H9 (cell line): Measurements from ENCODE around the gene TMEM69. TPM values are rescaled to one million over a fixed set of nuclear protein-coding genes. Genes with fewer than 3 reads are reported as not detected.

Experiments
- DNase-seq: peaks from one replicate; pipeline ENCODE4 v3.0.0-alpha.2; 2017
- H2AFZ ChIP-seq: one replicate; pipeline ENCODE4 v1.6.1; 2013; ENCODE audit warnings: mild to moderate bottlenecking, low read length, control low read depth, moderate library complexity
- H2AK5ac ChIP-seq: 2 replicates; pipeline ENCODE4 v1.6.1; 2013; ENCODE audit warnings: low read length, control low read depth, mixed read lengths; ENCODE audit not compliant: insufficient read length
- H2BK120ac ChIP-seq: one replicate; pipeline ENCODE4 v1.6.1; 2013; ENCODE audit warnings: low read depth, mild to moderate bottlenecking, low read length, control low read depth, inconsistent platforms; ENCODE audit not compliant: poor library complexity, severe bottlenecking
- H2BK12ac ChIP-seq: 2 replicates; pipeline ENCODE4 v1.6.1; 2013; ENCODE audit warnings: low read length, control low read depth, mixed read lengths, low read depth; ENCODE audit not compliant: insufficient read length
- H2BK15ac ChIP-seq: 2 replicates; pipeline ENCODE4 v1.6.1; 2013; ENCODE audit warnings: low read depth, low read length, control low read depth
- H2BK20ac ChIP-seq: one replicate; pipeline ENCODE4 v1.6.1; 2013; ENCODE audit warnings: low read depth, mild to moderate bottlenecking, low read length, control low read depth, inconsistent platforms; ENCODE audit not compliant: poor library complexity, severe bottlenecking
- H2BK5ac ChIP-seq: 2 replicates; pipeline ENCODE4 v1.6.1; 2013; ENCODE audit warnings: low read length, control low read depth, mixed read lengths; ENCODE audit not compliant: insufficient read length
- H3K14ac ChIP-seq: 2 replicates; pipeline ENCODE4 v1.6.1; 2013; ENCODE audit warnings: low read length, control low read depth; ENCODE audit not compliant: insufficient read depth
- H3K18ac ChIP-seq: 2 replicates; pipeline ENCODE4 v1.6.1; 2013; ENCODE audit warnings: low read depth, mild to moderate bottlenecking, mixed read lengths, low read length, control low read depth; ENCODE audit not compliant: insufficient read length
- H3K23ac ChIP-seq: 2 replicates; pipeline ENCODE4 v1.6.1; 2013; ENCODE audit warnings: low read length, control low read depth, mixed read lengths, low read depth; ENCODE audit not compliant: insufficient read length
- H3K23me2 ChIP-seq: 2 replicates; pipeline ENCODE4 v1.6.1; 2013; ENCODE audit warnings: low read depth, mild to moderate bottlenecking, mixed read lengths, low read length, control low read depth; ENCODE audit not compliant: insufficient read length, poor library complexity, severe bottlenecking
- H3K27ac ChIP-seq: 2 replicates; pipeline ENCODE4 v1.5.1; 2013; ENCODE audit warnings: low read length, control low read depth, mixed read lengths, low read depth; ENCODE audit not compliant: insufficient read length
- H3K27me3 ChIP-seq: 2 replicates; pipeline ENCODE4 v1.6.1; 2013; ENCODE audit warnings: low read length, control low read depth, inconsistent platforms; ENCODE audit not compliant: insufficient read depth
- H3K4ac ChIP-seq: 2 replicates; pipeline ENCODE4 v1.6.1; 2013; ENCODE audit warnings: low read depth, mild to moderate bottlenecking, control low read depth, inconsistent platforms, low read length, moderate library complexity
- H3K4me1 ChIP-seq: 2 replicates; pipeline ENCODE4 v1.6.1; 2013; ENCODE audit warnings: low read length, control low read depth, inconsistent platforms; ENCODE audit not compliant: insufficient read depth
- H3K4me2 ChIP-seq: 2 replicates; pipeline ENCODE4 v1.6.1; 2013; ENCODE audit warnings: low read length, control low read depth, mixed read lengths; ENCODE audit not compliant: insufficient read length, insufficient read depth
- H3K56ac ChIP-seq: 2 replicates; pipeline ENCODE4 v1.6.1; 2013; ENCODE audit warnings: low read depth, mild to moderate bottlenecking, mixed read lengths, low read length, control low read depth; ENCODE audit not compliant: insufficient read length
- H3K79me1 ChIP-seq: 2 replicates; pipeline ENCODE4 v1.6.1; 2013; ENCODE audit warnings: low read depth, mild to moderate bottlenecking, moderate library complexity, low read length, control low read depth, inconsistent platforms; ENCODE audit not compliant: insufficient read depth, poor library complexity, severe bottlenecking
- H3K79me2 ChIP-seq: 2 replicates; pipeline ENCODE4 v1.6.1; 2013; ENCODE audit warnings: low read length, control low read depth, inconsistent platforms; ENCODE audit not compliant: insufficient read depth
- H3K9ac ChIP-seq: 2 replicates; pipeline ENCODE4 v1.6.1; 2013; ENCODE audit warnings: low read length, control low read depth, mixed read lengths; ENCODE audit not compliant: insufficient read length; ENCODE audit errors: extremely low read depth
- H3K9me3 ChIP-seq: one replicate; pipeline ENCODE4 v1.6.1; 2013; ENCODE audit warnings: low read depth, low read length, inconsistent platforms; ENCODE audit not compliant: control insufficient read depth
- H3T11ph ChIP-seq: one replicate; pipeline ENCODE4 v1.6.1; 2013; ENCODE audit warnings: mild to moderate bottlenecking, low read length, control low read depth, inconsistent platforms
- H4K20me1 ChIP-seq: one replicate; pipeline ENCODE4 v1.6.1; 2013; ENCODE audit not compliant: control insufficient read depth, insufficient read length, insufficient read depth
- H4K5ac ChIP-seq: 2 replicates; pipeline ENCODE4 v1.6.1; 2013; ENCODE audit warnings: low read depth, mild to moderate bottlenecking, mixed read lengths, low read length, control low read depth; ENCODE audit not compliant: insufficient read length
- H4K8ac ChIP-seq: replicated peaks from 2 replicates; pipeline ENCODE4 v1.6.1; 2013; ENCODE audit warnings: low read length, control low read depth, mixed read lengths, low read depth; ENCODE audit not compliant: insufficient read length
- H4K91ac ChIP-seq: 2 replicates; pipeline ENCODE4 v1.6.1; 2013; ENCODE audit warnings: low read depth, mild to moderate bottlenecking, moderate library complexity, mixed read lengths, low read length, control low read depth; ENCODE audit not compliant: insufficient read length
- H3K27ac Mint-ChIP-seq, 3 experiments: 2 replicates in 2 of 3; 3 replicates in 1 of 3; pipeline ENCODE4 v1.8.0; 2020 to 2021; ENCODE audit warnings: mixed read lengths in 3 of 3, mild to moderate bottlenecking in 1 of 3, moderate library complexity in 1 of 3
- H3K27me3 Mint-ChIP-seq: 2 replicates; pipeline ENCODE4 v1.8.0; 2021; ENCODE audit warnings: low read depth, mild to moderate bottlenecking, moderate library complexity, mixed read lengths
- H3K36me3 Mint-ChIP-seq, 3 experiments: 2 replicates in 2 of 3; 3 replicates in 1 of 3; pipeline ENCODE4 v1.8.0; 2020 to 2021; ENCODE audit warnings: low read depth in 3 of 3, mixed read lengths in 3 of 3; ENCODE audit not compliant: insufficient read depth in 1 of 3
- H3K4me1 Mint-ChIP-seq, 2 experiments: 2 replicates each; pipeline ENCODE4 v1.8.0; 2020; ENCODE audit warnings: mixed read lengths in 2 of 2
- H3K4me3 Mint-ChIP-seq, 2 experiments: 2 replicates in 1 of 2; 3 replicates in 1 of 2; pipeline ENCODE4 v1.8.0; 2020 to 2021; ENCODE audit warnings: mild to moderate bottlenecking in 2 of 2, mixed read lengths in 2 of 2, moderate library complexity in 1 of 2
- H3K9me3 Mint-ChIP-seq, 2 experiments: 2 replicates in 1 of 2; 3 replicates in 1 of 2; pipeline ENCODE4 v1.8.0; 2020; ENCODE audit warnings: mild to moderate bottlenecking in 2 of 2, mixed read lengths in 2 of 2, moderate library complexity in 1 of 2
- CTCF ChIP-seq: fragments of 200-600 bp; sonication (generic); conservative IDR thresholded peaks from 3 replicates; pipeline ENCODE4 v1.8.0; 2021; ENCODE audit warnings: antibody characterized with exemption, mild to moderate bottlenecking
- WGBS: extraction: QIAGEN DNeasy Blood & Tissue Kit; methylation state at CpG from one replicate; pipeline ENCODE4 v1.1.7; 2013; ENCODE audit warnings: missing lambda C conversion rate, low lambda C conversion rate, mixed read lengths; ENCODE audit not compliant: insufficient read length; ENCODE audit errors: extremely low coverage; 5-methylcytosine and 5-hydroxymethylcytosine counted together
- long read RNA-seq: library from polyadenylated mRNA; unstranded; transcript quantifications from one replicate; pipeline ENCODE4 v2.0.0, GENCODE V29; 2020
- total RNA-seq: library from RNA; stranded (reverse); gene quantifications from 2 replicates; pipeline ENCODE4 v1.2.1, GENCODE V29; 2021

The TMEM69 gene
- 29.1 and 30.7 TPM in 2 replicates for total RNA-seq
- long read RNA-seq, transcript TMEM69-201 (3 exons, 2,439 nt) = major isoform, 82 of 105 reads
- long read RNA-seq, partial matches to known transcripts = 6 of 105 reads
- long read RNA-seq, other reads (novel, unspliced or antisense) = 15 of 105 reads

GRCh38 chr1:45687754-45688740 is at the start of gene TMEM69:
TSS of gene TMEM69 (plus strand) at chr1:45688181. CDS start at chr1:45691069, 2,888 bp downstream.
- Histone ChIP-seq H4K20me1 (no peaks in the 10 kb centered on the region), H3K9me3 (no peaks in the 10 kb centered on the region), H3K14ac (peak within 1 kb of the TSS; percentile 94), H2AK5ac (no peak within 1 kb of the TSS), H4K5ac (peak within 1 kb of the TSS; percentile 79), H3K79me2 (peaks cover 25% of the 10 kb centered on the region; the same call in 1 of the 2 replicates), H3K9ac (peak within 1 kb of the TSS; percentile 97), H2BK15ac (no peak within 1 kb of the TSS), H4K91ac (no peak within 1 kb of the TSS), H3K56ac (no peak within 1 kb of the TSS), H3K27me3 (no peaks in the 10 kb centered on the region), H2AFZ (peak within 1 kb of the TSS; percentile 94), H2BK5ac (no peak within 1 kb of the TSS), H3K27ac (peak within 1 kb of the TSS; percentile 84), H2BK12ac (peak within 1 kb of the TSS; percentile 17), H3K4me1 (peaks cover 2% of the 10 kb centered on the region; the same call in 1 of the 2 replicates), H3K4ac (no peak within 1 kb of the TSS; the same call in 1 of the 2 replicates), H2BK20ac (no peak within 1 kb of the TSS), H3T11ph (no peak within 1 kb of the TSS), H4K8ac (no peak within 1 kb of the TSS), H3K18ac (peak within 1 kb of the TSS; percentile 92), H3K23ac (no peak within 1 kb of the TSS), H3K23me2 (peaks cover 10% of the 10 kb centered on the region), H2BK120ac (no peak within 1 kb of the TSS), H3K4me2 (peak within 1 kb of the TSS; percentile 92), H3K79me1 (no peaks in the 10 kb centered on the region)
- TF ChIP-seq CTCF = peak; percentile 44; the same call in 2 of the 3 replicates
- WGBS = no CpG with 5 or more reads among the region's 24 CpGs
- Mint-ChIP-seq H3K9me3 (peaks cover 0 to 2% of the 10 kb centered on the region in 2 experiments; a peak in 1 of 5 replicates), H3K4me1 (peaks cover 18 to 24% of the 10 kb centered on the region in 2 experiments), H3K36me3 (peaks cover 2 to 28% (median 24%) of the 10 kb centered on the region in 3 experiments; a peak in 6 of 7 replicates), H3K27ac (peak within 1 kb of the TSS; percentile 99 to 100 (median 100)), H3K27me3 (no peaks in the 10 kb centered on the region), H3K4me3 (peak within 1 kb of the TSS; percentile 99 to 100)
- DNase-seq = peak; percentile 84
